ENCODE data around the gene TMLHE. TPM values are rescaled to one million over a fixed set of nuclear protein-coding genes. Genes with fewer than 3 reads are reported as not detected.
"Not testable (repeated sequence)": the region's sequence is repeated elsewhere in the genome, so short reads cannot be mapped to it uniquely, and the experiment has no call there.

Gene TMLHE
- total RNA-seq, 1 experiment from 2014 or later = 11.2 TPM

DNA sequence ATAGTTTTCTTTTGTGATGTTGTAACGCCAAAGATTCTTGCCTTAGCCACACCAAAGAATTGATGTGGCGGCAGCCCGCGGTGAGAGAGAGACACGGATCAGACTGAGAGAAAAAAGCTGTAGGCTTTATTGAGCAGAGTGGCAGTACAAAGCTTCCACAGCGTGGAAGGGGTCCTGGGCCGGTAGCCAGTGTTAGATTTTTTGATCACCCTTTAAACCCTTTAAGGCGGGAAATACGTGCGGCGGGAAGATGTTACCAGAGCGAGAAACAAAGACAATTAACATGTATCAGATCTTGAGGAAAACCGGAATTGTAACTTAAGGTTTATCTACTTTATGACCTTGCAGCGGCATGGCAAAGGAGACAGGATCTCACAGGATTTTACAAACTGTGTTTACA, 28.6 kb upstream of the TMLHE start:
- H3K9me3 Mint-ChIP-seq; POLR2A ChIA-PET; ATAC-seq; DNase-seq (ENCODE audit: low spot score); CTCF ChIA-PET; H3K36me3 Mint-ChIP-seq; H3K27me3 Mint-ChIP-seq (ENCODE audit: low read depth): not testable (repeated sequence)
- Mint-ChIP-seq H3K27ac (peak overlapping the region; percentile 97), H3K4me1 (peaks cover 23% of the 10 kb centered on the region), H3K4me3 (peak overlapping the region; percentile 87)

DNA sequence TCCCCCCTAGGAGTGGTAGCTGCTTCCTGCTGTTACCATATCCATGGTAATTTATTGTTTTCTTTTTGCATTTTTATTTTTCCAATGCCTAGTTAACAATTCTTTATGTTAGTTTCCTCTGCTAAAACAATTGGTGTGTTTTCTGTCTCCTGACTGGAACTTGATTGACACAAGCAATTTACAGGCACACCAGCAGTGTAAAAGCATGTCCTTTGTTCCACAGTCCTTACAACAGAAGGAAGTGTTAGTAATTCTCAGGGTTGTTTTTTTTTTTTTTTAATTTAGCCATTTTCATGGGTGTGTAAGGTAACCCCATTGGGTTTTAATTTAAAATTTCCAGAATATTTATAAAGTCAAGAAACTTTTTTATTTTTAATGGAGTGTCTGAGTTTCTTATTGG, 25.0 kb upstream of the TMLHE start:
- CTCF ChIA-PET = no interaction called here

DNA sequence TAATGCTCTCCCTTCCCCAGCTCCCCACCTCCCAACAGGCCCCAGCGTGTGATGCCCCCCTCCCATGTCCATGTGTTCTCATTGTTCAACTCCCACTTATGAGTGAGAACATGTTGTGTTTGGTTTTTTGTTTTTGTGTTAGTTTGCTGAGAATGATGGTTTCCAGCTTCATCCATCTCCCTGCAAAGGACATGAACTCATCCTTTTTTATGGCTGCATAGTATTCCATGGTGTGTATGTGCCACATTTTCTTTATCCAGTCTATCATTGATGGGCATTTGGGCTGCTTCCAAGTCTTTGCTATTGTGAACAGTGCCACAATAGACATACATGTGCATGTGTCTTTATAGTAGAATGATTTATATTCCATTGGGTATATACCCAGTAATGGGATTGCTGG, 22.3 kb upstream of the TMLHE start:
- CTCF ChIA-PET; POLR2A ChIA-PET; H3K36me3 Mint-ChIP-seq; DNase-seq (ENCODE audit: low spot score); H3K27ac Mint-ChIP-seq; H3K4me1 Mint-ChIP-seq; H3K4me3 Mint-ChIP-seq; ATAC-seq; H3K27me3 Mint-ChIP-seq (ENCODE audit: low read depth): not testable (repeated sequence)
- peaks cover 17% of the 10 kb centered on the region for H3K9me3 Mint-ChIP-seq

More for the DNA sequence above, 25.0 kb upstream of the TMLHE start:
- H3K36me3 Mint-ChIP-seq = no peaks in the 10 kb centered on the region
- peaks cover 18% of the 10 kb centered on the region for H3K4me1 Mint-ChIP-seq
- H3K27ac Mint-ChIP-seq = no peak overlapping the region
- ATAC-seq (no peak), DNase-seq (ENCODE audit: low spot score) (no peak)
- TF ChIP-seq ZNF416 (CRISPR knock-in tag; IDR thresholded peaks at IDR 0.05) (no peak), JUN (CRISPR knock-in tag; IDR thresholded peaks at IDR 0.05) (no peak), NFE2L1 (CRISPR knock-in tag; IDR thresholded peaks at IDR 0.05) (no peak), TCF7 (CRISPR knock-in tag; IDR thresholded peaks at IDR 0.05; ENCODE audit: low read depth) (no peak), SP1 (CRISPR knock-in tag; conservative IDR thresholded peaks at IDR 0.05) (no peak), SOX15 (CRISPR knock-in tag; IDR thresholded peaks at IDR 0.05) (no peak), ETV6 (CRISPR knock-in tag; IDR thresholded peaks at IDR 0.05) (no peak), NFATC4 (CRISPR knock-in tag; IDR thresholded peaks at IDR 0.05) (no peak), FOXJ3 (CRISPR knock-in tag; IDR thresholded peaks at IDR 0.05; ENCODE audit: borderline replicate concordance) (no peak), MXD4 (CRISPR knock-in tag; IDR thresholded peaks at IDR 0.05; ENCODE audit: borderline replicate concordance) (no peak), JAZF1 (CRISPR knock-in tag; IDR thresholded peaks at IDR 0.05) (no peak), ZBTB21 (CRISPR knock-in tag; IDR thresholded peaks at IDR 0.05; ENCODE audit: borderline replicate concordance) (no peak)
- TF ChIP-seq, protein P1, sequence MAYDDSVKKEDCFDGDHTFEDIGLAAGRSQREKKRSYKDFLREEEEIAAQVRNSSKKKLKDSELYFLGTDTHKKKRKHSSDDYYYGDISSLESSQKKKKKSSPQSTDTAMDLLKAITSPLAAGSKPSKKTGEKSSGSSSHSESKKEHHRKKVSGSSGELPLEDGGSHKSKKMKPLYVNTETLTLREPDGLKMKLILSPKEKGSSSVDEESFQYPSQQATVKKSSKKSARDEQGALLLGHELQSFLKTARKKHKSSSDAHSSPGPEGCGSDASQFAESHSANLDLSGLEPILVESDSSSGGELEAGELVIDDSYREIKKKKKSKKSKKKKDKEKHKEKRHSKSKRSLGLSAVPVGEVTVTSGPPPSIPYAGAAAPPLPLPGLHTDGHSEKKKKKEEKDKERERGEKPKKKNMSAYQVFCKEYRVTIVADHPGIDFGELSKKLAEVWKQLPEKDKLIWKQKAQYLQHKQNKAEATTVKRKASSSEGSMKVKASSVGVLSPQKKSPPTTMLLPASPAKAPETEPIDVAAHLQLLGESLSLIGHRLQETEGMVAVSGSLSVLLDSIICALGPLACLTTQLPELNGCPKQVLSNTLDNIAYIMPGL (CRISPR knock-in tag; IDR thresholded peaks at IDR 0.05) = no peak
- TF ChIP-seq, protein P2, sequence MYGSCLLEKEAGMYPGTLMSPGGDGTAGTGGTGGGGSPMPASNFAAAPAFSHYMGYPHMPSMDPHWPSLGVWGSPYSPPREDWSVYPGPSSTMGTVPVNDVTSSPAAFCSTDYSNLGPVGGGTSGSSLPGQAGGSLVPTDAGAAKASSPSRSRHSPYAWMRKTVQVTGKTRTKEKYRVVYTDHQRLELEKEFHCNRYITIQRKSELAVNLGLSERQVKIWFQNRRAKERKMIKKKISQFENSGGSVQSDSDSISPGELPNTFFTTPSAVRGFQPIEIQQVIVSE (CRISPR knock-in tag; IDR thresholded peaks at IDR 0.05; ENCODE audit: borderline replicate concordance) = no peak
- TF ChIP-seq, protein P3, sequence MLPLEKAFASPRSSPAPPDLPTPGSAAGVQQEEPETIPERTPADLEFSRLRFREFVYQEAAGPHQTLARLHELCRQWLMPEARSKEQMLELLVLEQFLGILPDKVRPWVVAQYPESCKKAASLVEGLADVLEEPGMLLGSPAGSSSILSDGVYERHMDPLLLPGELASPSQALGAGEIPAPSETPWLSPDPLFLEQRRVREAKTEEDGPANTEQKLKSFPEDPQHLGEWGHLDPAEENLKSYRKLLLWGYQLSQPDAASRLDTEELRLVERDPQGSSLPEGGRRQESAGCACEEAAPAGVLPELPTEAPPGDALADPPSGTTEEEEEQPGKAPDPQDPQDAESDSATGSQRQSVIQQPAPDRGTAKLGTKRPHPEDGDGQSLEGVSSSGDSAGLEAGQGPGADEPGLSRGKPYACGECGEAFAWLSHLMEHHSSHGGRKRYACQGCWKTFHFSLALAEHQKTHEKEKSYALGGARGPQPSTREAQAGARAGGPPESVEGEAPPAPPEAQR (CRISPR knock-in tag; IDR thresholded peaks at IDR 0.05) = no peak
- TF ChIP-seq, protein P4, sequence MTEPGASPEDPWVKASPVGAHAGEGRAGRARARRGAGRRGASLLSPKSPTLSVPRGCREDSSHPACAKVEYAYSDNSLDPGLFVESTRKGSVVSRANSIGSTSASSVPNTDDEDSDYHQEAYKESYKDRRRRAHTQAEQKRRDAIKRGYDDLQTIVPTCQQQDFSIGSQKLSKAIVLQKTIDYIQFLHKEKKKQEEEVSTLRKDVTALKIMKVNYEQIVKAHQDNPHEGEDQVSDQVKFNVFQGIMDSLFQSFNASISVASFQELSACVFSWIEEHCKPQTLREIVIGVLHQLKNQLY (CRISPR knock-in tag; IDR thresholded peaks at IDR 0.05) = no peak
- POLR2A ChIA-PET = no interaction called here
- peaks cover 6% of the 10 kb centered on the region; the same call in 1 of the 2 replicates for H3K9me3 Mint-ChIP-seq
- no peaks in the 10 kb centered on the region for H3K27me3 Mint-ChIP-seq (ENCODE audit: low read depth)
- H3K4me3 Mint-ChIP-seq = no peak overlapping the region

DNA sequence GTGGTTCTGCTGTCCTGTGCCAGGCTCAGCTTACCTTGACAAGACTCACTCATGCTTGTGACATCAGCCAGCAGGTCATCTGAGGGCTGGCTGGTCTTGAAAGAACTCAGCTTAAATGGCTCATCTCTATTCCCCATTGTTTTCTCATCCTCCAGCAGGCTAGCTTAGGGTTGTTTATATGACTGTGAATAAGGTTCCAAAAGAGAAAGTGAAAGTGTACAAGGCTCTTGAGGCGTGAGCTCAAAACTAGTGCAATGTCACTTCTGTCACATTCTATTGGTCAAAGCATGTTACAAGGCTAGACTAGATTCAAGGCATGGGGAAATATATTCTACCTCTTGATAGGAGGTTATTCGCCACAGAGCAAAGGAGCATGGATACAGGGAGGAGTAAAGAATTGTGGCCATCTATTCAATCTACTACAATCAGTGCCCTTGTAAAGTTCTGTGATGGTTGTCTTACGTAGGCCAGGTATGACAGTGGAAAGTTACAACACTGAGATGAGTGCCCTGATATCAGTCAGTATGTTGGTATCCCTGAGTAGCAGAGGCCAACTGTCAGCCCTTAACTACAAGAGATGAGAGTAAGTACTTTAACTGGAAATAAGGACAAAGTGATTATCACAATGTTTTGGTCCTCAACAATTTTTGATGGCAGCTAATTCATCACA, 19.8 kb upstream of the TMLHE start:
- no peak for ATAC-seq
- TF ChIP-seq MYBL2 (CRISPR knock-in tag; IDR thresholded peaks at IDR 0.05) (no peak), ESRRA (CRISPR knock-in tag; IDR thresholded peaks at IDR 0.05; ENCODE audit: borderline replicate concordance) (no peak), ZNF138 (CRISPR knock-in tag; conservative IDR thresholded peaks at IDR 0.05) (no peak), NFATC4 (CRISPR knock-in tag; IDR thresholded peaks at IDR 0.05) (no peak)
- TF ChIP-seq, protein P2 (CRISPR knock-in tag; IDR thresholded peaks at IDR 0.05; ENCODE audit: borderline replicate concordance) = no peak
- TF ChIP-seq, protein P5, sequence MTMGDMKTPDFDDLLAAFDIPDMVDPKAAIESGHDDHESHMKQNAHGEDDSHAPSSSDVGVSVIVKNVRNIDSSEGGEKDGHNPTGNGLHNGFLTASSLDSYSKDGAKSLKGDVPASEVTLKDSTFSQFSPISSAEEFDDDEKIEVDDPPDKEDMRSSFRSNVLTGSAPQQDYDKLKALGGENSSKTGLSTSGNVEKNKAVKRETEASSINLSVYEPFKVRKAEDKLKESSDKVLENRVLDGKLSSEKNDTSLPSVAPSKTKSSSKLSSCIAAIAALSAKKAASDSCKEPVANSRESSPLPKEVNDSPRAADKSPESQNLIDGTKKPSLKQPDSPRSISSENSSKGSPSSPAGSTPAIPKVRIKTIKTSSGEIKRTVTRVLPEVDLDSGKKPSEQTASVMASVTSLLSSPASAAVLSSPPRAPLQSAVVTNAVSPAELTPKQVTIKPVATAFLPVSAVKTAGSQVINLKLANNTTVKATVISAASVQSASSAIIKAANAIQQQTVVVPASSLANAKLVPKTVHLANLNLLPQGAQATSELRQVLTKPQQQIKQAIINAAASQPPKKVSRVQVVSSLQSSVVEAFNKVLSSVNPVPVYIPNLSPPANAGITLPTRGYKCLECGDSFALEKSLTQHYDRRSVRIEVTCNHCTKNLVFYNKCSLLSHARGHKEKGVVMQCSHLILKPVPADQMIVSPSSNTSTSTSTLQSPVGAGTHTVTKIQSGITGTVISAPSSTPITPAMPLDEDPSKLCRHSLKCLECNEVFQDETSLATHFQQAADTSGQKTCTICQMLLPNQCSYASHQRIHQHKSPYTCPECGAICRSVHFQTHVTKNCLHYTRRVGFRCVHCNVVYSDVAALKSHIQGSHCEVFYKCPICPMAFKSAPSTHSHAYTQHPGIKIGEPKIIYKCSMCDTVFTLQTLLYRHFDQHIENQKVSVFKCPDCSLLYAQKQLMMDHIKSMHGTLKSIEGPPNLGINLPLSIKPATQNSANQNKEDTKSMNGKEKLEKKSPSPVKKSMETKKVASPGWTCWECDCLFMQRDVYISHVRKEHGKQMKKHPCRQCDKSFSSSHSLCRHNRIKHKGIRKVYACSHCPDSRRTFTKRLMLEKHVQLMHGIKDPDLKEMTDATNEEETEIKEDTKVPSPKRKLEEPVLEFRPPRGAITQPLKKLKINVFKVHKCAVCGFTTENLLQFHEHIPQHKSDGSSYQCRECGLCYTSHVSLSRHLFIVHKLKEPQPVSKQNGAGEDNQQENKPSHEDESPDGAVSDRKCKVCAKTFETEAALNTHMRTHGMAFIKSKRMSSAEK (CRISPR knock-in tag; IDR thresholded peaks at IDR 0.05; ENCODE audit: borderline replicate concordance) = no peak

More for the DNA sequence above, 19.8 kb upstream of the TMLHE start:
- Mint-ChIP-seq H3K4me3 (no peak overlapping the region), H3K27ac (no peak overlapping the region), H3K27me3 (ENCODE audit: low read depth) (no peaks in the 10 kb centered on the region), H3K36me3 (peaks cover 6% of the 10 kb centered on the region; the same call in 1 of the 2 replicates), H3K4me1 (peaks cover 3% of the 10 kb centered on the region), H3K9me3 (peaks cover 29% of the 10 kb centered on the region)
- ChIA-PET POLR2A (no interaction called here), CTCF (no interaction called here)
- no peak for DNase-seq (ENCODE audit: low spot score)
